Uterus (tissue), 4 donors: Measurements from ENCODE around the gene HUWE1. TPM values are rescaled to one million over a fixed set of nuclear protein-coding genes. Genes with fewer than 3 reads are reported as not detected.

Experiments
- DNase-seq, 2 donors: peaks; one replicate each; pipeline ENCODE4 v3.0.0-alpha.2; 2019 to 2020
- H3K27ac ChIP-seq, 2 donors: fragments of 200-600 bp; sonication (generic); 1 replicate in 1 of 2; 2 replicates in 1 of 2; pipeline ENCODE4 v1.5.1; 2016 to 2018
- H3K27me3 ChIP-seq, 2 donors: fragments of 200-600 bp; sonication (generic); one replicate each; pipeline ENCODE4 v1.5.1; 2018 to 2019; ENCODE audit warnings: control low read depth in 1 of 2
- H3K36me3 ChIP-seq, 2 donors: fragments of 200-600 bp; sonication (generic); one replicate each; pipeline ENCODE4 v1.5.1; 2019; ENCODE audit warnings: control low read depth in 1 of 2
- H3K4me1 ChIP-seq, 2 donors: fragments of 200-600 bp; sonication (generic); one replicate each; pipeline ENCODE4 v1.5.1; 2018 to 2019; ENCODE audit warnings: control low read depth in 1 of 2
- H3K4me3 ChIP-seq, 2 donors: fragments of 200-600 bp; sonication (generic); 1 replicate in 1 of 2; 2 replicates in 1 of 2; pipeline ENCODE4 v1.5.1; 2018 to 2019; ENCODE audit warnings: mild to moderate bottlenecking in 1 of 2
- H3K9me3 ChIP-seq, 2 donors: fragments of 200-600 bp; sonication (generic); one replicate each; pipeline ENCODE4 v1.5.1; 2019; ENCODE audit warnings: control low read depth in 1 of 2
- CTCF ChIP-seq, 4 experiments: fragments of 200-600 bp in 2 of 4; fragments of 450-650 bp in 2 of 4; sonication (generic) in 2 of 4; IDR thresholded peaks; one replicate each; pipeline ENCODE4 v1.5.1; 2016 to 2019; ENCODE audit warnings: antibody characterized with exemption in 4 of 4, mild to moderate bottlenecking in 2 of 4, moderate library complexity in 1 of 4
- POLR2A ChIP-seq, 2 donors: fragments of 450-650 bp; IDR thresholded peaks; one replicate each; pipeline ENCODE4 v1.6.1; 2016; ENCODE audit warnings: antibody characterized with exemption in 2 of 2, mild to moderate bottlenecking in 1 of 2, moderate library complexity in 1 of 2
- intact Hi-C: fragments of 100-400 bp; cut with DNase I; formaldehyde crosslinking; loops from one replicate; pipeline ENCODE4 v1.15.1; 2023; ENCODE audit warnings: low total_unique reads
- total RNA-seq, 4 donors: library from RNA; depleted of rRNA in 3 of 4; stranded (reverse); fragments of >200 nt in 3 of 4; gene quantifications; one replicate each; pipeline versions ENCODE4 v1.1.0 to v1.2.4, GENCODE V29; 2014 to 2023
- donor health status: DM: yes; HTN: yes; CAD: no.

Gene HUWE1
- 100 to 1,000 TPM in 2 of 4 donors, 10 to 100 TPM in 2; 47.9 to 252 (median 82.3) TPM for total RNA-seq

- Histone ChIP-seq H3K27me3 (no peaks in the 10 kb centered on the region), H3K4me3 (peak within 1 kb of the TSS; percentile 59 to 68), H3K27ac (peak within 1 kb of the TSS; percentile 85 to 94), H3K36me3 (no peaks in the 10 kb centered on the region), H3K4me1 (no peaks in the 10 kb centered on the region), H3K9me3 (no peaks in the 10 kb centered on the region)
- intact Hi-C loops, result no loop called here
- TF ChIP-seq POLR2A (IDR thresholded peaks at IDR 0.05) (peak in 1 of 2 donors; percentile 38), CTCF (IDR thresholded peaks at IDR 0.05) (no peak)
- DNase-seq, result peak; percentile 77 to 82
Measured at GRCh38 chrX:53686151-53686885, at the start of gene HUWE1. Gene HUWE1 (minus strand): TSS chrX:53686719. CDS start chrX:53654107, 32,612 bp downstream.

- Histone ChIP-seq H3K4me1 (no peaks in the 10 kb centered on the region), H3K36me3 (no peaks in the 10 kb centered on the region), H3K27ac (no peak overlapping the region), H3K4me3 (no peak overlapping the region), H3K27me3 (no peaks in the 10 kb centered on the region), H3K9me3 (no peaks in the 10 kb centered on the region)
- no peak for TF ChIP-seq POLR2A (IDR thresholded peaks at IDR 0.05)
- TF ChIP-seq CTCF (IDR thresholded peaks at IDR 0.05), result no peak
- intact Hi-C loops, result no loop called here
- no peak for DNase-seq
Measured at GRCh38 chrX:53732797-53733196, 46.3 kb upstream of the HUWE1 start.

- no peak overlapping the region for H3K27ac ChIP-seq
- intact Hi-C loops, result no loop called here
- TF ChIP-seq CTCF (IDR thresholded peaks at IDR 0.05) (no peak), POLR2A (IDR thresholded peaks at IDR 0.05) (no peak)
- no peak overlapping the region for H3K4me3 ChIP-seq
- DNase-seq, result no peak
- no peaks in the 10 kb centered on the region for H3K27me3 ChIP-seq
- H3K9me3 ChIP-seq, result no peaks in the 10 kb centered on the region
- H3K36me3 ChIP-seq, result no peaks in the 10 kb centered on the region
- H3K4me1 ChIP-seq, result no peaks in the 10 kb centered on the region
Measured at GRCh38 chrX:53729751-53730150, 43.2 kb upstream of the HUWE1 start.

GRCh38 chrX:53728506-53728905 is 42.0 kb upstream of the HUWE1 start:
- no peak overlapping the region for H3K4me3 ChIP-seq
- H3K9me3 ChIP-seq, result no peaks in the 10 kb centered on the region
- H3K27me3 ChIP-seq, result no peaks in the 10 kb centered on the region
- no peak for TF ChIP-seq CTCF (IDR thresholded peaks at IDR 0.05)
- intact Hi-C loops, result no loop called here
- DNase-seq, result no peak
- no peaks in the 10 kb centered on the region for H3K4me1 ChIP-seq
- H3K36me3 ChIP-seq, result no peaks in the 10 kb centered on the region
- H3K27ac ChIP-seq, result no peak overlapping the region

- intact Hi-C loops, result no loop called here
- Histone ChIP-seq H3K36me3 (no peaks in the 10 kb centered on the region), H3K27ac (no peak overlapping the region), H3K4me3 (no peak overlapping the region), H3K4me1 (no peaks in the 10 kb centered on the region), H3K9me3 (no peaks in the 10 kb centered on the region), H3K27me3 (no peaks in the 10 kb centered on the region)
- no peak for DNase-seq
- TF ChIP-seq CTCF (IDR thresholded peaks at IDR 0.05) (no peak), POLR2A (IDR thresholded peaks at IDR 0.05) (no peak)
Measured at GRCh38 chrX:53724872-53725271, 38.4 kb upstream of the HUWE1 start.
